Memory B cell (primary cell): Measurements from ENCODE around the gene RRM1.

Experiments used
- ATAC-seq: fragments of 150-1000 bp; cut with Tn5 transposase; 2 replicates; pipeline ENCODE4 v1.10.0; 2021; ENCODE audit warnings: low read depth, mild to moderate bottlenecking, moderate library complexity
- DNase-seq, 2 donors: peaks; one replicate each; pipeline ENCODE4 v3.0.0; 2022; ENCODE audit warnings: low spot score in 2 of 2
- H3K27ac Mint-ChIP-seq: one replicate; pipeline ENCODE4 v1.8.0; 2022; ENCODE audit warnings: mild to moderate bottlenecking, moderate library complexity, mixed read lengths
- H3K27me3 Mint-ChIP-seq: one replicate; pipeline ENCODE4 v1.8.0; 2022; ENCODE audit warnings: mixed read lengths
- H3K36me3 Mint-ChIP-seq: one replicate; pipeline ENCODE4 v1.8.0; 2022; ENCODE audit warnings: mild to moderate bottlenecking, mixed read lengths
- H3K4me1 Mint-ChIP-seq: one replicate; pipeline ENCODE4 v1.8.0; 2022; ENCODE audit warnings: mixed read lengths
- H3K4me3 Mint-ChIP-seq: one replicate; pipeline ENCODE4 v1.8.0; 2022; ENCODE audit warnings: mild to moderate bottlenecking, moderate library complexity, mixed read lengths
- H3K9me3 Mint-ChIP-seq: one replicate; pipeline ENCODE4 v1.8.0; 2022; ENCODE audit warnings: mixed read lengths

The RRM1 gene

GRCh38 chr11:4180441-4181183 is 86.0 kb downstream of the RRM1 start:
- no peaks in the 10 kb centered on the region for H3K4me1 Mint-ChIP-seq
- H3K4me3 Mint-ChIP-seq = no peak overlapping the region
- no peak for ATAC-seq

GRCh38 chr11:4181782-4182721 is 87.5 kb downstream of the RRM1 start:
- DNase-seq (no peak), ATAC-seq (no peak)
- Mint-ChIP-seq H3K36me3 (no peaks in the 10 kb centered on the region), H3K4me1 (no peaks in the 10 kb centered on the region), H3K27me3 (peaks cover 1% of the 10 kb centered on the region), H3K4me3 (no peak overlapping the region), H3K27ac (no peak overlapping the region), H3K9me3 (no peaks in the 10 kb centered on the region)

More at GRCh38 chr11:4180441-4181183, 86.0 kb downstream of the RRM1 start:
- Mint-ChIP-seq H3K27me3 (peaks cover 1% of the 10 kb centered on the region), H3K9me3 (no peaks in the 10 kb centered on the region), H3K36me3 (no peaks in the 10 kb centered on the region), H3K27ac (no peak overlapping the region)
- DNase-seq = no peak

GRCh38 chr11:4183410-4184057 is 88.9 kb downstream of the RRM1 start:
- H3K4me3 Mint-ChIP-seq = no peak overlapping the region
- peaks cover 1% of the 10 kb centered on the region for H3K27me3 Mint-ChIP-seq
- ATAC-seq = no peak
- H3K9me3 Mint-ChIP-seq = no peaks in the 10 kb centered on the region
- no peaks in the 10 kb centered on the region for H3K36me3 Mint-ChIP-seq
- no peaks in the 10 kb centered on the region for H3K4me1 Mint-ChIP-seq
- H3K27ac Mint-ChIP-seq = no peak overlapping the region
- DNase-seq = no peak

- Mint-ChIP-seq H3K9me3 (no peaks in the 10 kb centered on the region), H3K27ac (no peak overlapping the region), H3K36me3 (no peaks in the 10 kb centered on the region), H3K4me1 (no peaks in the 10 kb centered on the region), H3K27me3 (peaks cover 1% of the 10 kb centered on the region), H3K4me3 (no peak overlapping the region)
- DNase-seq (no peak), ATAC-seq (no peak)
Measured at GRCh38 chr11:4184163-4184916, 89.7 kb downstream of the RRM1 start.

GRCh38 chr11:4185561-4185960 is 91.0 kb downstream of the RRM1 start:
- no peak for DNase-seq
- peaks cover 6% of the 10 kb centered on the region for H3K27me3 Mint-ChIP-seq
- no peak for ATAC-seq
- no peak overlapping the region for H3K4me3 Mint-ChIP-seq
- no peak overlapping the region for H3K27ac Mint-ChIP-seq
- no peaks in the 10 kb centered on the region for H3K9me3 Mint-ChIP-seq
- no peaks in the 10 kb centered on the region for H3K4me1 Mint-ChIP-seq
- no peaks in the 10 kb centered on the region for H3K36me3 Mint-ChIP-seq

- no peak for ATAC-seq
- DNase-seq = no peak
- no peaks in the 10 kb centered on the region for H3K36me3 Mint-ChIP-seq
- H3K27me3 Mint-ChIP-seq = peaks cover 5% of the 10 kb centered on the region
- peak overlapping the region; percentile 14 for H3K27ac Mint-ChIP-seq
- no peaks in the 10 kb centered on the region for H3K4me1 Mint-ChIP-seq
- peak overlapping the region; percentile 82 for H3K4me3 Mint-ChIP-seq
- no peaks in the 10 kb centered on the region for H3K9me3 Mint-ChIP-seq
Measured at GRCh38 chr11:4186464-4187054, 92.0 kb downstream of the RRM1 start.

- Mint-ChIP-seq H3K36me3 (no peaks in the 10 kb centered on the region), H3K9me3 (no peaks in the 10 kb centered on the region), H3K27ac (peak overlapping the region; percentile 14), H3K27me3 (peaks cover 5% of the 10 kb centered on the region), H3K4me1 (no peaks in the 10 kb centered on the region), H3K4me3 (peak overlapping the region; percentile 82)
- ATAC-seq (peak; percentile 91), DNase-seq (peak; percentile 88 to 97)
Measured at GRCh38 chr11:4187055-4187988, 92.7 kb downstream of the RRM1 start.
